Lower leg skin (tissue), 4 donors: ENCODE measurements around the gene RNF14. TPM values are rescaled to one million over a fixed set of nuclear protein-coding genes. Genes with fewer than 3 reads are reported as not detected.

ENCODE experiments used
- DNase-seq, 2 donors: peaks; one replicate each; pipeline ENCODE4 v3.0.0-alpha.2; 2019; ENCODE audit warnings: low spot score in 2 of 2
- H3K4me3 ChIP-seq: fragments of 200-600 bp; sonication (generic); 2 replicates; pipeline ENCODE4 v1.5.1; 2017; ENCODE audit warnings: mild to moderate bottlenecking, low read depth; ENCODE audit not compliant: poor library complexity, severe bottlenecking
- POLR2A ChIP-seq, 2 donors: fragments of 450-650 bp; IDR thresholded peaks; one replicate each; pipeline ENCODE4 v1.6.1; 2016 to 2017; ENCODE audit warnings: antibody characterized with exemption in 2 of 2, mild to moderate bottlenecking in 1 of 2, moderate library complexity in 1 of 2
- WGBS, 2 donors: methylation state at CpG; one replicate each; pipeline ENCODE4 v1.1.5; 2018; 5-methylcytosine and 5-hydroxymethylcytosine counted together
- intact Hi-C: fragments of 100-400 bp; cut with DNase I; formaldehyde crosslinking; loops from one replicate; pipeline ENCODE4 v1.15.0; 2023; ENCODE audit warnings: low total_unique reads
- total RNA-seq, 4 donors: library from RNA; depleted of rRNA; stranded (reverse); fragments of >200 nt; gene quantifications; one replicate each; pipeline ENCODE4 v1.1.0, GENCODE V29; 2016
- TF ChIP-seq, protein P1 (sequence below), 3 donors: fragments of 450-650 bp; IDR thresholded peaks; one replicate each; pipeline ENCODE4 v1.5.1; 2016; ENCODE audit warnings: antibody characterized with exemption in 3 of 3, mild to moderate bottlenecking in 3 of 3, moderate library complexity in 2 of 3

RNF14 gene
- total RNA-seq, 4 donors from 2014 or later = 32.2 to 57.3 (median 48.8) TPM

DNA sequence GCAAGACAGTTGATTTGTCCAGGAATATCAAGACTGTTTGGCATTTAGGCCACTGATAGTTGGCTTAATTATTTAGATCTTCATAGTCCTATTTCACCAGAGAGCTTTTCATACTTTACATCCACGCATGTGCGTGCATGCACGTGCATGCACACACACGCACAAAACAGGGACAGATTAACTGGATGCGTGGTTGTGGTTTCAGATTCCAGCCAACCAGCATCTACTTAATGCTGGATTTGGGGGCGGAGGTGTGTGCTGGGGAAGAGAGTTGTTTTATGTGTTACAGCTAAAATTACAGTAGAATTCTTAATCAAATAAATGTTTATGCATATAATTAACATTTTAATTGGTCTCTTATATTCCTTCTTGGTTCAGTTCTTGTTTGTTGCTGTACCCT is 7.3 kb downstream of the RNF14 start:
- H3K4me3 ChIP-seq = no peak overlapping the region
- 54 to 72% methylated on average over 6 of the region's 6 CpGs for WGBS, 2 donors
- no peak for TF ChIP-seq POLR2A (IDR thresholded peaks at IDR 0.05)
- TF ChIP-seq, protein P1, sequence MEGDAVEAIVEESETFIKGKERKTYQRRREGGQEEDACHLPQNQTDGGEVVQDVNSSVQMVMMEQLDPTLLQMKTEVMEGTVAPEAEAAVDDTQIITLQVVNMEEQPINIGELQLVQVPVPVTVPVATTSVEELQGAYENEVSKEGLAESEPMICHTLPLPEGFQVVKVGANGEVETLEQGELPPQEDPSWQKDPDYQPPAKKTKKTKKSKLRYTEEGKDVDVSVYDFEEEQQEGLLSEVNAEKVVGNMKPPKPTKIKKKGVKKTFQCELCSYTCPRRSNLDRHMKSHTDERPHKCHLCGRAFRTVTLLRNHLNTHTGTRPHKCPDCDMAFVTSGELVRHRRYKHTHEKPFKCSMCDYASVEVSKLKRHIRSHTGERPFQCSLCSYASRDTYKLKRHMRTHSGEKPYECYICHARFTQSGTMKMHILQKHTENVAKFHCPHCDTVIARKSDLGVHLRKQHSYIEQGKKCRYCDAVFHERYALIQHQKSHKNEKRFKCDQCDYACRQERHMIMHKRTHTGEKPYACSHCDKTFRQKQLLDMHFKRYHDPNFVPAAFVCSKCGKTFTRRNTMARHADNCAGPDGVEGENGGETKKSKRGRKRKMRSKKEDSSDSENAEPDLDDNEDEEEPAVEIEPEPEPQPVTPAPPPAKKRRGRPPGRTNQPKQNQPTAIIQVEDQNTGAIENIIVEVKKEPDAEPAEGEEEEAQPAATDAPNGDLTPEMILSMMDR (IDR thresholded peaks at IDR 0.05) = no peak
- intact Hi-C loops = no loop called here
- DNase-seq = no peak

DNA sequence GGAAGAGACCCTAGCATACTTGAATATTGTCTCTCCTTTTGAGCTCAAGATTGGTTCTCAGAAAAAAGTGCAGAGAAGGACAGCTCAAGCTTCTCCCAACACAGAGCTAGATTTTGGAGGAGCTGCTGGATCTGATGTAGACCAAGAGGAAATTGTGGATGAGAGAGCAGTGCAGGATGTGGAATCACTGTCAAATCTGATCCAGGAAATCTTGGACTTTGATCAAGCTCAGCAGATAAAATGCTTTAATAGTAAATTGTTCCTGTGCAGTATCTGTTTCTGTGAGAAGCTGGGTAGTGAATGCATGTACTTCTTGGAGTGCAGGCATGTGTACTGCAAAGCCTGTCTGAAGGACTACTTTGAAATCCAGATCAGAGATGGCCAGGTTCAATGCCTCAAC is 9.5 kb downstream of the RNF14 start:
- H3K4me3 ChIP-seq = no peak overlapping the region
- intact Hi-C loops = no loop called here

DNA sequence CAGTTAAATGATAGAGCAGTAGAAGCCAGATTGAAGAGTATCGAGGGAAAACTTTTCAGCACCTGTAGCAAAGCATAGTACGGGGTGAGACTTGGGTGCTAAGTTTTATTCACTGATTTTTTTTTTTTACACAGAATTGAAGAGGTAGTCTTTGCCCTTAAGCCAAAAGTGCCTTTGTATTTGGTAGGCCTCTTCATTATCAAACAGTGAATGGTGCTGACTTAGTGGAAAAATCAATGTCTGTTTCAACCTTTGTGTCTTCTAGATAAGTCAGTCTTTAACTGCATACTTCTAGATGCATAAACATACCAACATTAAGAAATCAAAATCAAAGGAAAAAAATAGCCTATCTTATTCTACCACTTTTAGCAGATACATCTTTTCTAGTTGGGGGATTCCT is 13.7 kb downstream of the RNF14 start:
- no peak overlapping the region for H3K4me3 ChIP-seq
- TF ChIP-seq, protein P1 (IDR thresholded peaks at IDR 0.05) = no peak
- no peak for TF ChIP-seq POLR2A (IDR thresholded peaks at IDR 0.05)
- intact Hi-C loops = no loop called here
- DNase-seq = no peak
- 48 to 67% methylated on average over 2 of the region's 2 CpGs for WGBS, 2 donors

More for the DNA sequence above, 9.5 kb downstream of the RNF14 start:
- DNase-seq = no peak
- TF ChIP-seq, protein P1 (IDR thresholded peaks at IDR 0.05) = no peak
- no peak for TF ChIP-seq POLR2A (IDR thresholded peaks at IDR 0.05)

DNA sequence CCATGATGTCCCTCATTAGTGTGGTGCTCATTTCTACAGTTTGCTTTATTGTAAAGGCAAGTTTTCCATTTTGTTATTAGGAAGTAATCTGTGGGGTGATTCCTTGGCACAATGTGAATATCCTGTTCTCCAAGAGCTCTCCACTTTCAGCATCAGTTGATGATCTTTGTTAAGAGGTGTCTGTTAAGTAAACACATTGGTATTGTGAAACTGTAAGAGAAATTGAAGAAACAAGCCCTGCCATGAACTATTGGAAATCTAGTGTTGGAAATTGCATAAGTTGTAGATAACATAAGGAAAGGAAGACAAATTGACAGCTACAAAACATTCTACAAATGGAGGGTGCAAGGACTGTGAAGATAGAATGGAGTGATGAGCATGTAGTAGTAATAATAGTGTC is 17.2 kb downstream of the RNF14 start:
- DNase-seq = no peak
- H3K4me3 ChIP-seq = no peak overlapping the region
- TF ChIP-seq POLR2A (IDR thresholded peaks at IDR 0.05) = no peak
- TF ChIP-seq, protein P1 (IDR thresholded peaks at IDR 0.05) = no peak
- intact Hi-C loops = no loop called here

DNA sequence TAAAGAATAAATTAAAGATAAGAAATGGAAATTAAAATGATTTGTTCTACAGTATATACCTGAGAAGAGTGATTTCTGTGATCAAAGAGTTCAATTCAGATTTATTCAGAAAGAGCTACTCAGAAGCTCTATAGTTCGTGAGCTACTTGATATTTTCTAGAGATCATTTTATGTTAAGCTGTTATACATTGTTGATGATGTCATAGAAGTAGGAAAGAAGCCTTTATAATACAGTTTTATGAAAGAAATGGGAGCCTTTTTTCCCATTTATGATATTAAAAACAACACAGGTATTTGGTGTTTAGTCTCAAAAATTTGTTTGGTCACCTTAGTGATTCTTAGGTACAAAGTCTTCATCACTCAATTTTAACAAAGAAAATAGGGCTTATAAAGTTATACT is 20.8 kb downstream of the RNF14 start:
- no peak for DNase-seq
- intact Hi-C loops = loop anchor here (5.0 kb wide), 1 partner anchor 158 kb away; no protein-coding TSS in a partner anchor
- no peak for TF ChIP-seq POLR2A (IDR thresholded peaks at IDR 0.05)
- TF ChIP-seq, protein P1 (IDR thresholded peaks at IDR 0.05) = no peak
- H3K4me3 ChIP-seq = no peak overlapping the region
- 0 to 43% methylated on average over 1 of the region's 1 CpG for WGBS, 2 donors

DNA sequence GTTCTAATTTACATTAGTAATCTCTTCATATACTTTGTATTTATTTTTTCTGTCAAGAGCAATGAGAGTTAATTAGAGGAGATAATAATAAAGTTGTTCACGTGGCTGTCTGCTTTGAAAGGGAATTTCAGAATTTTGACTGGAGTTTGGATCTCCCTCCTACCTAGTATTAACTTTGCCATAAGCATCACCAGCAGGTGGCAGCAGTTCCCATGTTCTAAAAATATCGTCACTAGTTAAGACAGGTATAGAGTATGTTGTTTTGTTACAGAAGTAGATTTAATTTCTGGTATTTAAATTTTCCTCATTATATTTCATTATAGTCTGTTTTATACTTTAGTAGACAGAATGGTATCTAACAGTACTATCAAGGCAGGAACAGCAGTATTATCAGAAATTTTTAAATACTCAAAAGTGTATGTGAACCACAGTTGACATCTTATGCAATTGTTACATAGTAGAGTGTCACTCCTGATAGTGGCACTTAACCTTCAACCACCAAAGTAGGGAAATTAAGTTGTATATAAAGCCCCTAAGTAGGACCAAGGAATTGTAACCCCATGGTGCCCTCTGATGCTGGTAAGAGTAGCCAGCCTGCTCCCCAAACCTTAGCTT is 23.6 kb downstream of the RNF14 start:
- intact Hi-C loops = loop anchor here (5.0 kb wide), 1 partner anchor 155 kb away; no protein-coding TSS in a partner anchor
- H3K4me3 ChIP-seq = no peak overlapping the region
- DNase-seq = peak; percentile 69 to 90
- 7 to 9% methylated on average over 2 of the region's 2 CpGs for WGBS, 2 donors
- no peak for TF ChIP-seq POLR2A (IDR thresholded peaks at IDR 0.05)
- TF ChIP-seq, protein P1 (IDR thresholded peaks at IDR 0.05) = peak in 1 of 3 donors; percentile 10
